Hepatocyte (in vitro differentiated cells): ENCODE results near the gene SLC30A4. TPM values are rescaled to one million over a fixed set of nuclear protein-coding genes. Genes with fewer than 3 reads are reported as not detected.

Experiments used
- DNase-seq: peaks from one replicate; pipeline ENCODE4 v3.0.0-alpha.2; 2016; ENCODE audit warnings: low spot score
- H2AFZ ChIP-seq: fragments of 200-600 bp; sonication (generic); 2 replicates; pipeline ENCODE4 v1.6.0; 2016; ENCODE audit warnings: antibody characterized with exemption, mild to moderate bottlenecking
- H3K27ac ChIP-seq: fragments of 200-600 bp; sonication (generic); 2 replicates; pipeline ENCODE4 v1.5.1; 2016; ENCODE audit warnings: mild to moderate bottlenecking
- H3K27me3 ChIP-seq: fragments of 200-600 bp; sonication (generic); 2 replicates; pipeline ENCODE4 v1.6.1; 2016
- H3K36me3 ChIP-seq: fragments of 200-600 bp; sonication (generic); replicated peaks from 2 replicates; pipeline ENCODE4 v1.5.1; 2016; ENCODE audit warnings: low read depth; ENCODE audit not compliant: insufficient read depth
- H3K4me1 ChIP-seq: fragments of 200-600 bp; sonication (generic); 2 replicates; pipeline ENCODE4 v1.5.1; 2016; ENCODE audit warnings: mild to moderate bottlenecking, moderate library complexity; ENCODE audit not compliant: insufficient read depth
- H3K4me2 ChIP-seq: fragments of 200-600 bp; sonication (generic); 2 replicates; pipeline ENCODE4 v1.6.0; 2016
- H3K4me3 ChIP-seq: fragments of 200-600 bp; sonication (generic); 2 replicates; pipeline ENCODE4 v1.5.1; 2016; ENCODE audit warnings: mild to moderate bottlenecking
- H3K79me2 ChIP-seq: fragments of 200-600 bp; sonication (generic); 2 replicates; pipeline ENCODE4 v1.6.0; 2017; ENCODE audit warnings: mild to moderate bottlenecking
- H3K9me2 ChIP-seq: fragments of 200-600 bp; sonication (generic); replicated peaks from 2 replicates; pipeline ENCODE4 v1.6.0; 2017; ENCODE audit warnings: mild to moderate bottlenecking; ENCODE audit not compliant: insufficient read depth
- H3K9me3 ChIP-seq: fragments of 200-600 bp; sonication (generic); 2 replicates; pipeline ENCODE4 v1.5.1; 2016; ENCODE audit warnings: low read depth, mild to moderate bottlenecking
- H4K20me1 ChIP-seq: fragments of 200-600 bp; sonication (generic); 2 replicates; pipeline ENCODE4 v1.6.0; 2016; ENCODE audit warnings: mild to moderate bottlenecking; ENCODE audit not compliant: insufficient read depth, poor library complexity, severe bottlenecking
- EZH2 ChIP-seq: fragments of 200-600 bp; sonication (generic); IDR thresholded peaks from 2 replicates; pipeline ENCODE4 v1.6.1; 2016; ENCODE audit warnings: antibody characterized with exemption, mild to moderate bottlenecking, borderline replicate concordance
- EZH2phosphoT487 ChIP-seq: fragments of 200-600 bp; sonication (generic); IDR thresholded peaks from one replicate; pipeline ENCODE4 v1.6.1; 2018; ENCODE audit warnings: antibody characterized with exemption, mild to moderate bottlenecking, low read depth, moderate library complexity; ENCODE audit not compliant: unreplicated experiment, severe bottlenecking
- WGBS: methylation state at CpG from one replicate; pipeline ENCODE4 v1.1.6; 2016; ENCODE audit warnings: low lambda C conversion rate; ENCODE audit errors: missing lambda C conversion rate; 5-methylcytosine and 5-hydroxymethylcytosine counted together
- polyA plus RNA-seq: library from polyadenylated mRNA; unstranded; fragments of >200 nt; fragmentation: Nextera tagmentation; extraction: Ambion mirVana; gene quantifications from 2 replicates; pipeline ENCODE4 v1.2.1, GENCODE V29; 2016
- total RNA-seq: library from RNA; depleted of rRNA; stranded (reverse); fragments of >200 nt; gene quantifications from 2 replicates; pipeline ENCODE4 v1.2.3, GENCODE V29; 2014
- TF ChIP-seq, protein P1 (sequence below): fragments of 200-600 bp; sonication (generic); IDR thresholded peaks from 2 replicates; pipeline ENCODE4 v1.5.1; 2016; ENCODE audit warnings: antibody characterized with exemption, mild to moderate bottlenecking; ENCODE audit not compliant: poor library complexity

SLC30A4 gene
- total and polyA plus RNA-seq, 2 experiments from 2014 or later = 2.9 to 4.1 TPM

DNA sequence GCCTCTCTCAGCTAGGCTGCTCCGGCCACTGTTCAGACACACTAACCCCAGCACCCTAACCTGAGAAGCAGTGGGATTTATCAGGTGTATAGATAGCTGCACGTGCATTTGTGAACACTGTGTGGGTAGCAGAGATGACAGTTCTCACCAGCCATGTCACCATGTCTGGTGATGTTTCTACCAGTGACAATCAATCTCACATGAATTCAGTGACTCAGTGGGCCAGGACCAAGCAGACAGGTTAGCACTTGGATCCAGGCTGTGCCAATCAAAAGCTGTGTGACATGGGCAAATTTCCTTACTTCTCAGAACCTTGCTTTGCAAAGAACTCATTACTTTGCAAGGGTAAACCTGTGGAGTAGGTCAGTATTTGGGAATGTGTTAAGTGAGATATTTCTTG is 78.9 kb downstream of the SLC30A4 start:
- 83% methylated on average over 2 of the region's 2 CpGs for WGBS
- Histone ChIP-seq H4K20me1 (no peaks in the 10 kb centered on the region), H3K27me3 (no peaks in the 10 kb centered on the region), H3K27ac (no peak overlapping the region), H3K9me2 (no peaks in the 10 kb centered on the region), H3K9me3 (no peaks in the 10 kb centered on the region), H3K4me1 (peaks cover 9% of the 10 kb centered on the region), H3K79me2 (no peaks in the 10 kb centered on the region), H2AFZ (no peak overlapping the region), H3K4me3 (no peak overlapping the region), H3K36me3 (no peaks in the 10 kb centered on the region), H3K4me2 (no peak overlapping the region)
- DNase-seq = no peak
- TF ChIP-seq EZH2 (no peak), EZH2phosphoT487 (no peak)
- TF ChIP-seq, protein P1, sequence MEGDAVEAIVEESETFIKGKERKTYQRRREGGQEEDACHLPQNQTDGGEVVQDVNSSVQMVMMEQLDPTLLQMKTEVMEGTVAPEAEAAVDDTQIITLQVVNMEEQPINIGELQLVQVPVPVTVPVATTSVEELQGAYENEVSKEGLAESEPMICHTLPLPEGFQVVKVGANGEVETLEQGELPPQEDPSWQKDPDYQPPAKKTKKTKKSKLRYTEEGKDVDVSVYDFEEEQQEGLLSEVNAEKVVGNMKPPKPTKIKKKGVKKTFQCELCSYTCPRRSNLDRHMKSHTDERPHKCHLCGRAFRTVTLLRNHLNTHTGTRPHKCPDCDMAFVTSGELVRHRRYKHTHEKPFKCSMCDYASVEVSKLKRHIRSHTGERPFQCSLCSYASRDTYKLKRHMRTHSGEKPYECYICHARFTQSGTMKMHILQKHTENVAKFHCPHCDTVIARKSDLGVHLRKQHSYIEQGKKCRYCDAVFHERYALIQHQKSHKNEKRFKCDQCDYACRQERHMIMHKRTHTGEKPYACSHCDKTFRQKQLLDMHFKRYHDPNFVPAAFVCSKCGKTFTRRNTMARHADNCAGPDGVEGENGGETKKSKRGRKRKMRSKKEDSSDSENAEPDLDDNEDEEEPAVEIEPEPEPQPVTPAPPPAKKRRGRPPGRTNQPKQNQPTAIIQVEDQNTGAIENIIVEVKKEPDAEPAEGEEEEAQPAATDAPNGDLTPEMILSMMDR = no peak

DNA sequence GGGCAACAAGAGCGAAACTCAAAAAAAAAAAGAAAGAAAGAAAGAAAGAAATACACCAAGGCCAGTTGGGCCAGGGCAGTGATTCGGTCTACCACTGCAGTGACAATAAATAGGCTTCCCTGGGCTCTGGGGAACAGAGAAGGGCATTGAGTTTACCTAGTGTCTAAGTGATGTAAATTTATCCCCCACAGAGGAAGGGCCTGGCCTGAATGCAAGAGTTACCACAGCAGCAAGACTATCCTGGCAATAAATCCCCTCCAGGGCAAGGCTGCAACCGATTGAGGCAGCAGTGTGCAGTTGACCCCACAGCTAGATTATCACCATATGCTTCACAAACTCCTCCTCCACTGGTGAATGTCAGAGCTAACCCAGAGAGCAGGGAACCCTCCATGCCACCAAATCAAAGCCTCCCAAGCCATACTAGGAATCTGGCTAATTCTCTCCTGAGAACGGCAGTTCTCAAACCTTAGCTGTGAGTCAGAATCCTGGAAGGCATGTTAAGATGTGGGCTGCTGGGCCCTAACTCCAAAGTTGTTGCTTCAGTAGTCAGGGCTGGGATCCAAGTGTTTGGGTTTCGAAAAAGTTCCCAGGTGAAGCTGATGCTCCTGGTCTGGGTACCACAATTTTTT is 79.9 kb downstream of the SLC30A4 start:
- no peaks in the 10 kb centered on the region for H3K9me3 ChIP-seq
- no peak overlapping the region for H2AFZ ChIP-seq
- H3K79me2 ChIP-seq = no peaks in the 10 kb centered on the region
- H3K4me1 ChIP-seq = peaks cover 4% of the 10 kb centered on the region
- no peaks in the 10 kb centered on the region for H3K36me3 ChIP-seq
- no peak for DNase-seq
- no peaks in the 10 kb centered on the region for H3K27me3 ChIP-seq
- 68% methylated on average over 5 of the region's 5 CpGs for WGBS
- no peaks in the 10 kb centered on the region for H3K9me2 ChIP-seq
- H3K4me2 ChIP-seq = no peak overlapping the region
- no peak overlapping the region for H3K4me3 ChIP-seq
- TF ChIP-seq, protein P1 = no peak
- TF ChIP-seq EZH2phosphoT487 = no peak
- TF ChIP-seq EZH2 = no peak
- no peak overlapping the region for H3K27ac ChIP-seq
- no peaks in the 10 kb centered on the region for H4K20me1 ChIP-seq

DNA sequence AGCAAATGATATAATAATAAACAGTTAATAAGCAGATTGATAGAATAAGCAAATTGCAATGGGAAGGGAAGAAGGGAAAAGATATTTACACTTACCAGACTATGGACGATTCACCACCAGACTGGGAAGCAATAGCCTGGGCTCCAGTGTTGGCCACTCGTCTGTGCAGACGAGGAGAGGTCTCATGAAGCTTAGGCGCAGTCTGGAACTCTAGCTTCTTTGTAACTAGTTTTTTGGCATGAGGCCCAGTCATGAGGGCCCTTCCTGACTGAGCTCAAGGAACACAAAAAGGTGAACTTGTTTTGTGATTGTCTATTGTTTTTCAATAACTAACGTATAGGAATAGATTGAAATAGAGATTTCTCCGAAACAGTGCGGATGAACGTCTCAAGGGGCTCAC is 80.9 kb downstream of the SLC30A4 start:
- H3K27ac ChIP-seq = no peak overlapping the region

More for the DNA sequence above, 80.9 kb downstream of the SLC30A4 start:
- peaks cover 4% of the 10 kb centered on the region for H3K4me1 ChIP-seq
- no peak overlapping the region for H3K4me3 ChIP-seq
- H4K20me1 ChIP-seq = no peaks in the 10 kb centered on the region
- no peaks in the 10 kb centered on the region for H3K9me2 ChIP-seq
- TF ChIP-seq, protein P1 = no peak
- no peak for TF ChIP-seq EZH2
- TF ChIP-seq EZH2phosphoT487 = no peak
- H3K27me3 ChIP-seq = no peaks in the 10 kb centered on the region
- WGBS = 83% methylated on average over 8 of the region's 8 CpGs
- no peak overlapping the region for H2AFZ ChIP-seq
- no peak for DNase-seq
- no peak overlapping the region for H3K4me2 ChIP-seq
- H3K9me3 ChIP-seq = no peaks in the 10 kb centered on the region
- no peaks in the 10 kb centered on the region for H3K36me3 ChIP-seq
- H3K79me2 ChIP-seq = no peaks in the 10 kb centered on the region
